Measurements from ENCODE around the gene GOLGA7B.
"Not testable (repeated sequence)": the region's sequence is repeated elsewhere in the genome, so short reads cannot be mapped to it uniquely, and the experiment has no call there.

GOLGA7B gene

DNA sequence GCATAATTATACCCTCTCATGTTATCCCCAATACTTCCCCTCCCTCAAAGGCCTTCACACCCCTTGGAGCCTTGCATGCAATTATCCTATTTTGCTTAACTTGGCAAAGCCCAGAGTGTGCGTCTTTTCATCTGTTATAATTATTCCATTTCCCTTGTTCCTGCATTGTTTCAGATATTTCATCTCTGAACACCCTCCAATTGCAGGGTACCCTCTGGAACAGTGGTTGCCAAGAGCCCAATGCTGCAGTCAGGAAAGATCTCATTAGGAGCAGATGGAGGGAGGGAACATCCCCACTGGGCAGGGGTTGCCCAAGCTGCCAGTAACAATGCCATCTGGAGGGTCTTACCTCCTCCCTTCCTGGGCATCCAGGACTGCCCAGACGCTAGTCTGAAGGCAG lies 18.4 kb upstream of the GOLGA7B start:
- TF ChIP-seq, protein P1, sequence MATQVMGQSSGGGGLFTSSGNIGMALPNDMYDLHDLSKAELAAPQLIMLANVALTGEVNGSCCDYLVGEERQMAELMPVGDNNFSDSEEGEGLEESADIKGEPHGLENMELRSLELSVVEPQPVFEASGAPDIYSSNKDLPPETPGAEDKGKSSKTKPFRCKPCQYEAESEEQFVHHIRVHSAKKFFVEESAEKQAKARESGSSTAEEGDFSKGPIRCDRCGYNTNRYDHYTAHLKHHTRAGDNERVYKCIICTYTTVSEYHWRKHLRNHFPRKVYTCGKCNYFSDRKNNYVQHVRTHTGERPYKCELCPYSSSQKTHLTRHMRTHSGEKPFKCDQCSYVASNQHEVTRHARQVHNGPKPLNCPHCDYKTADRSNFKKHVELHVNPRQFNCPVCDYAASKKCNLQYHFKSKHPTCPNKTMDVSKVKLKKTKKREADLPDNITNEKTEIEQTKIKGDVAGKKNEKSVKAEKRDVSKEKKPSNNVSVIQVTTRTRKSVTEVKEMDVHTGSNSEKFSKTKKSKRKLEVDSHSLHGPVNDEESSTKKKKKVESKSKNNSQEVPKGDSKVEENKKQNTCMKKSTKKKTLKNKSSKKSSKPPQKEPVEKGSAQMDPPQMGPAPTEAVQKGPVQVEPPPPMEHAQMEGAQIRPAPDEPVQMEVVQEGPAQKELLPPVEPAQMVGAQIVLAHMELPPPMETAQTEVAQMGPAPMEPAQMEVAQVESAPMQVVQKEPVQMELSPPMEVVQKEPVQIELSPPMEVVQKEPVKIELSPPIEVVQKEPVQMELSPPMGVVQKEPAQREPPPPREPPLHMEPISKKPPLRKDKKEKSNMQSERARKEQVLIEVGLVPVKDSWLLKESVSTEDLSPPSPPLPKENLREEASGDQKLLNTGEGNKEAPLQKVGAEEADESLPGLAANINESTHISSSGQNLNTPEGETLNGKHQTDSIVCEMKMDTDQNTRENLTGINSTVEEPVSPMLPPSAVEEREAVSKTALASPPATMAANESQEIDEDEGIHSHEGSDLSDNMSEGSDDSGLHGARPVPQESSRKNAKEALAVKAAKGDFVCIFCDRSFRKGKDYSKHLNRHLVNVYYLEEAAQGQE (IDR thresholded peaks at IDR 0.05; ENCODE audit: insufficient replicate concordance, low read depth): no peak
- TF ChIP-seq, protein P2, sequence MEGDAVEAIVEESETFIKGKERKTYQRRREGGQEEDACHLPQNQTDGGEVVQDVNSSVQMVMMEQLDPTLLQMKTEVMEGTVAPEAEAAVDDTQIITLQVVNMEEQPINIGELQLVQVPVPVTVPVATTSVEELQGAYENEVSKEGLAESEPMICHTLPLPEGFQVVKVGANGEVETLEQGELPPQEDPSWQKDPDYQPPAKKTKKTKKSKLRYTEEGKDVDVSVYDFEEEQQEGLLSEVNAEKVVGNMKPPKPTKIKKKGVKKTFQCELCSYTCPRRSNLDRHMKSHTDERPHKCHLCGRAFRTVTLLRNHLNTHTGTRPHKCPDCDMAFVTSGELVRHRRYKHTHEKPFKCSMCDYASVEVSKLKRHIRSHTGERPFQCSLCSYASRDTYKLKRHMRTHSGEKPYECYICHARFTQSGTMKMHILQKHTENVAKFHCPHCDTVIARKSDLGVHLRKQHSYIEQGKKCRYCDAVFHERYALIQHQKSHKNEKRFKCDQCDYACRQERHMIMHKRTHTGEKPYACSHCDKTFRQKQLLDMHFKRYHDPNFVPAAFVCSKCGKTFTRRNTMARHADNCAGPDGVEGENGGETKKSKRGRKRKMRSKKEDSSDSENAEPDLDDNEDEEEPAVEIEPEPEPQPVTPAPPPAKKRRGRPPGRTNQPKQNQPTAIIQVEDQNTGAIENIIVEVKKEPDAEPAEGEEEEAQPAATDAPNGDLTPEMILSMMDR (IDR thresholded peaks at IDR 0.05; ENCODE audit: insufficient read depth, low read length): no peak
- TF ChIP-seq SPI1 (IDR thresholded peaks at IDR 0.05; ENCODE audit: borderline replicate concordance, low read depth): no peak
- TF ChIP-seq GABPA (IDR thresholded peaks at IDR 0.05; ENCODE audit: low read depth): no peak
- no peak for TF ChIP-seq POLR2AphosphoS5 (IDR thresholded peaks at IDR 0.05; ENCODE audit: low read depth)
- no peak for DNase-seq (ENCODE audit: low read depth in 1 of 2, low spot score in 1 of 2)
- Histone ChIP-seq H3K27ac (replicated peaks) (no peak overlapping the region), H3K4me3 (replicated peaks; ENCODE audit: insufficient read depth, low read length) (no peak overlapping the region), H3K27me3 (ENCODE audit: insufficient read depth, poor library complexity, severe bottlenecking) (peaks cover 2% of the 10 kb centered on the region)

DNA sequence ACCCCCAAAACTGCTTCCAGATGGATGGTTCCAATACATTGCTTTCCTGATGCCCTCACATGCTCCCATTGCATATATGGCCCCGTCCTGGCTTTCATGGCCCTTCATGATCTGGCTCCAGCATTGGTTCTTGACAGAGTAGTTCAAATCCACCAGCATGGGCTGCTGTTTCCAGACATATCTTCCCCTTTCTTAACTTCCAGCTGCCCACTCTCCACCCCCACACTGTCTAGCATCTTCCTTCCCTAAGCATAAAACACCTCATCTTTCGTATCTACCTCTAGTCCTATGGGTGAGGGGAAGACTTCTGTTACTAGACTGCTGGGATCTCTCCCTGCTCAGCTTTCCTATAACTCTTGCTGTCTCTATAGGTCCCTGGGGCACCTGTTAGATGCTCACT lies 13.2 kb upstream of the GOLGA7B start:
- Histone ChIP-seq H3K27me3 (ENCODE audit: insufficient read depth, poor library complexity, severe bottlenecking) (no peaks in the 10 kb centered on the region), H3K27ac (replicated peaks) (no peak overlapping the region), H3K4me3 (replicated peaks; ENCODE audit: insufficient read depth, low read length) (no peak overlapping the region)
- TF ChIP-seq, protein P1 (IDR thresholded peaks at IDR 0.05; ENCODE audit: insufficient replicate concordance, low read depth): no peak
- no peak for TF ChIP-seq POLR2AphosphoS5 (IDR thresholded peaks at IDR 0.05; ENCODE audit: low read depth)
- TF ChIP-seq GABPA (IDR thresholded peaks at IDR 0.05; ENCODE audit: low read depth): no peak
- no peak for TF ChIP-seq SPI1 (IDR thresholded peaks at IDR 0.05; ENCODE audit: borderline replicate concordance, low read depth)
- TF ChIP-seq, protein P2 (IDR thresholded peaks at IDR 0.05; ENCODE audit: insufficient read depth, low read length): no peak
- DNase-seq (ENCODE audit: low read depth in 1 of 2, low spot score in 1 of 2): no peak

DNA sequence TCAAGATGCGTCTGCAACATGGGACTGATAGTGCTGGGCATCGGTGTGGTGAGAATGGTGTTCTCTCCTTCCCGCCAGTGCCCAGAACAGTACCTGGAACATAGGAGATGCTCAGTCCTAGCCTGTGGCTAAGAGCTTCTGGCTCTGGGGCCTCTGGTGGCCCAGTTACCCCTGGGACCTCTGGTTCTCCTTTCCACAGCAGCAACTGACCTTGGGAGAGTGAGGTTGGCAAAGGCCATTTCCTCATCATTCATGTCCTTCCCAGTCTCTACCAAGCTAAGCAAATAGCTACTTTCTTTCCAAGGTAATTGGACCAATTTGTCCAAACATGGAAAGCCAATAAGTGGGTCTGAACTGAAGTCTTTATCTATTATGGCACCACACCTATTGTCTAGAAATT lies 11.6 kb upstream of the GOLGA7B start:
- TF ChIP-seq GABPA (IDR thresholded peaks at IDR 0.05; ENCODE audit: low read depth) (no peak), SPI1 (IDR thresholded peaks at IDR 0.05; ENCODE audit: borderline replicate concordance, low read depth) (no peak), POLR2AphosphoS5 (IDR thresholded peaks at IDR 0.05; ENCODE audit: low read depth) (no peak)
- TF ChIP-seq, protein P1 (IDR thresholded peaks at IDR 0.05; ENCODE audit: insufficient replicate concordance, low read depth): no peak
- TF ChIP-seq, protein P2 (IDR thresholded peaks at IDR 0.05; ENCODE audit: insufficient read depth, low read length): no peak
- peaks cover 2% of the 10 kb centered on the region for H3K27me3 ChIP-seq (ENCODE audit: insufficient read depth, poor library complexity, severe bottlenecking)
- no peak overlapping the region for H3K4me3 ChIP-seq (replicated peaks; ENCODE audit: insufficient read depth, low read length)
- DNase-seq (ENCODE audit: low read depth in 1 of 2, low spot score in 1 of 2): no peak
- H3K27ac ChIP-seq (replicated peaks): no peak overlapping the region

DNA sequence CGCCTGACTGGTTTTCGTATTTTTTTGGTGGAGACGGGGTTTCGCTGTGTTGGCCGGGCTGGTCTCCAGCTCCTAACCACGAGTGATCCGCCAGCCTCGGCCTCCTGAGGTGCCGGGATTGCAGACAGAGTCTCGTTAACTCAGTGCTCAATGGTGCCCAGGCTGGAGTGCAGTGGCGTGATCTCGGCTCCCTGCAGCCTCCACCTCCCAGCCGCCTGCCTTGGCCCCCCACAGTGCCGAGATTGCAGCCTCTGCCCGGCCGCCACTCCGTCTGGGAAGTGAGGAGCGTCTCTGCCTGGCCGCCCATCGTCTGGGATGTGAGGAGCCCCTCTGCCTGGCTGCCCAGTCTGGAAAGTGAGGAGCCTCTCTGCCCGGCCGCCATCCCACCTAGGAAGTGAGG lies 8.5 kb upstream of the GOLGA7B start:
- H3K4me3 ChIP-seq (replicated peaks; ENCODE audit: insufficient read depth, low read length); H3K27ac ChIP-seq (replicated peaks); DNase-seq (ENCODE audit: low read depth in 1 of 2, low spot score in 1 of 2): not testable (repeated sequence)

DNA sequence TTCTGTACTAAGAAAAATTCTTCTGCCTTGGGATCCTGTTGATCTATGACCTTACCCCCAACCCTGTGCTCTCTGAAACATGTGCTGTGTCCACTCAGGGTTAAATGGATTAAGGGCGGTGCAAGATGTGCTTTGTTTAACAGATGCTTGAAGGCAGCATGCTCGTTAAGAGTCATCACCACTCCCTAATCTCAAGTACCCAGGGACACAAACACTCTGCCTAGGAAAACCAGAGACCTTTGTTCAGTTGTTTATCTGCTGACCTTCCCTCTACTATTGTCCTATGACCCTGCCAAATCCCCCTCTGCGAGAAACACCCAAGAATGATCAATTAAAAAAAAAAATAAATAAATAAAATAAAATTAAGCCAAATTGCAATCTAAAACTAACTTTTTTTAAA lies 7.5 kb upstream of the GOLGA7B start:
- H3K27me3 ChIP-seq (ENCODE audit: insufficient read depth, poor library complexity, severe bottlenecking); DNase-seq (ENCODE audit: low read depth in 1 of 2, low spot score in 1 of 2); H3K4me3 ChIP-seq (replicated peaks; ENCODE audit: insufficient read depth, low read length); H3K27ac ChIP-seq (replicated peaks): not testable (repeated sequence)

More for the DNA sequence above, 8.5 kb upstream of the GOLGA7B start:
- not testable (repeated sequence) for H3K27me3 ChIP-seq (ENCODE audit: insufficient read depth, poor library complexity, severe bottlenecking)

Measured in HL-60 (cell line).